ENCODE measurements around the gene SEMA5A. TPM values are rescaled to one million over a fixed set of nuclear protein-coding genes. Genes with fewer than 3 reads are reported as not detected.

SEMA5A gene
- total RNA-seq, 1 experiment from 2014 or later = 22.3 TPM

- 0 out of 2 replicates have a peak, but pooled peaks cover 2% of the 10 kb centered on the region for H3K36me3 ChIP-seq
- DNase-seq = no peak
Observed at GRCh38 chr5:9140202-9140601, 405.7 kb downstream of the SEMA5A start.

GRCh38 chr5:9139344-9139743 lies 406.5 kb downstream of the SEMA5A start:
- Histone ChIP-seq H3K36me3 (0 out of 2 replicates have a peak, but pooled peaks cover 2% of the 10 kb centered on the region), H3K4me3 (no peak overlapping the region), H3K9me3 (no peaks in the 10 kb centered on the region), H3K27me3 (no peaks in the 10 kb centered on the region)
- no peak for DNase-seq

More at GRCh38 chr5:9140202-9140601, 405.7 kb downstream of the SEMA5A start:
- H3K27me3 ChIP-seq = no peaks in the 10 kb centered on the region
- H3K4me3 ChIP-seq = no peak overlapping the region
- H3K9me3 ChIP-seq = no peaks in the 10 kb centered on the region

- DNase-seq = no peak
Observed at GRCh38 chr5:9128136-9128535, 417.7 kb downstream of the SEMA5A start.

GRCh38 chr5:9126490-9126889 lies 419.4 kb downstream of the SEMA5A start:
- no peak overlapping the region for H3K4me3 ChIP-seq
- H3K9me3 ChIP-seq = no peaks in the 10 kb centered on the region; the same call in 1 of the 2 replicates
- no peaks in the 10 kb centered on the region for H3K27me3 ChIP-seq
- H3K36me3 ChIP-seq = peaks cover 7% of the 10 kb centered on the region; the same call in 1 of the 2 replicates
- no peak for DNase-seq

More at GRCh38 chr5:9128136-9128535, 417.7 kb downstream of the SEMA5A start:
- Histone ChIP-seq H3K36me3 (peaks cover 14% of the 10 kb centered on the region; the same call in 1 of the 2 replicates), H3K27me3 (no peaks in the 10 kb centered on the region), H3K9me3 (no peaks in the 10 kb centered on the region; the same call in 1 of the 2 replicates), H3K4me3 (no peak overlapping the region)

GRCh38 chr5:9125852-9126251 lies 420.0 kb downstream of the SEMA5A start:
- Histone ChIP-seq H3K36me3 (peaks cover 4% of the 10 kb centered on the region; the same call in 1 of the 2 replicates), H3K27me3 (no peaks in the 10 kb centered on the region), H3K9me3 (no peaks in the 10 kb centered on the region; the same call in 1 of the 2 replicates), H3K4me3 (no peak overlapping the region)
- no peak for DNase-seq

- no peak for DNase-seq
- H3K9me3 ChIP-seq = no peaks in the 10 kb centered on the region
- H3K27me3 ChIP-seq = no peaks in the 10 kb centered on the region
- 0 out of 2 replicates have a peak, but pooled peaks cover 2% of the 10 kb centered on the region for H3K36me3 ChIP-seq
- H3K4me3 ChIP-seq = no peak overlapping the region
Observed at GRCh38 chr5:9124838-9125237, 421.0 kb downstream of the SEMA5A start.

- Histone ChIP-seq H3K27me3 (no peaks in the 10 kb centered on the region), H3K36me3 (0 out of 2 replicates have a peak, but pooled peaks cover 2% of the 10 kb centered on the region), H3K4me3 (no peak overlapping the region), H3K9me3 (no peaks in the 10 kb centered on the region)
- no peak for DNase-seq
Observed at GRCh38 chr5:9124071-9124470, 421.8 kb downstream of the SEMA5A start.

- Histone ChIP-seq H3K4me3 (no peak overlapping the region), H3K9me3 (no peaks in the 10 kb centered on the region), H3K36me3 (0 out of 2 replicates have a peak, but pooled peaks cover 2% of the 10 kb centered on the region), H3K27me3 (no peaks in the 10 kb centered on the region)
- DNase-seq = no peak
Observed at GRCh38 chr5:9122528-9122927, 423.3 kb downstream of the SEMA5A start.

GRCh38 chr5:9121597-9121996 lies 424.3 kb downstream of the SEMA5A start:
- no peaks in the 10 kb centered on the region for H3K27me3 ChIP-seq
- H3K9me3 ChIP-seq = no peaks in the 10 kb centered on the region
- DNase-seq = no peak
- H3K36me3 ChIP-seq = 0 out of 2 replicates have a peak, but pooled peaks cover under 1% of the 10 kb centered on the region
- no peak overlapping the region for H3K4me3 ChIP-seq

- Histone ChIP-seq H3K27me3 (no peaks in the 10 kb centered on the region), H3K4me3 (no peak overlapping the region), H3K9me3 (no peaks in the 10 kb centered on the region), H3K36me3 (peaks cover 15% of the 10 kb centered on the region; the same call in 1 of the 2 replicates)
- no peak for DNase-seq
Observed at GRCh38 chr5:9118852-9119251, 427.0 kb downstream of the SEMA5A start.

GRCh38 chr5:9115093-9115492 lies 430.8 kb downstream of the SEMA5A start:
- no peak overlapping the region for H3K4me3 ChIP-seq

GRCh38 chr5:9112520-9113291 lies 433.2 kb downstream of the SEMA5A start:
- Histone ChIP-seq H3K9me3 (no peaks in the 10 kb centered on the region), H3K27me3 (no peaks in the 10 kb centered on the region), H3K4me3 (no peak overlapping the region), H3K36me3 (peaks cover 19% of the 10 kb centered on the region; the same call in 1 of the 2 replicates)
- DNase-seq = no peak

More at GRCh38 chr5:9115093-9115492, 430.8 kb downstream of the SEMA5A start:
- H3K9me3 ChIP-seq = no peaks in the 10 kb centered on the region
- H3K36me3 ChIP-seq = peaks cover 16% of the 10 kb centered on the region; the same call in 1 of the 2 replicates
- H3K27me3 ChIP-seq = no peaks in the 10 kb centered on the region
- no peak for DNase-seq

- no peak for DNase-seq
- Histone ChIP-seq H3K36me3 (peaks cover 3% of the 10 kb centered on the region; the same call in 1 of the 2 replicates), H3K4me3 (no peak overlapping the region), H3K27me3 (no peaks in the 10 kb centered on the region), H3K9me3 (no peaks in the 10 kb centered on the region)
Observed at GRCh38 chr5:9108162-9108561, 437.7 kb downstream of the SEMA5A start.

- no peak for DNase-seq
- H3K9me3 ChIP-seq = no peaks in the 10 kb centered on the region
- H3K36me3 ChIP-seq = peaks cover 3% of the 10 kb centered on the region; the same call in 1 of the 2 replicates
- no peak overlapping the region for H3K4me3 ChIP-seq
- H3K27me3 ChIP-seq = no peaks in the 10 kb centered on the region
Observed at GRCh38 chr5:9105851-9106250, 440.0 kb downstream of the SEMA5A start.

- H3K27me3 ChIP-seq = no peaks in the 10 kb centered on the region
- H3K4me3 ChIP-seq = no peak overlapping the region
- H3K36me3 ChIP-seq = peaks cover 3% of the 10 kb centered on the region; the same call in 1 of the 2 replicates
- DNase-seq = no peak
- H3K9me3 ChIP-seq = no peaks in the 10 kb centered on the region
Observed at GRCh38 chr5:9104571-9105339, 441.1 kb downstream of the SEMA5A start.

GRCh38 chr5:9103290-9103689 lies 442.6 kb downstream of the SEMA5A start:
- no peak overlapping the region for H3K4me3 ChIP-seq
- no peaks in the 10 kb centered on the region for H3K9me3 ChIP-seq
- peaks cover 3% of the 10 kb centered on the region; the same call in 1 of the 2 replicates for H3K36me3 ChIP-seq
- H3K27me3 ChIP-seq = no peaks in the 10 kb centered on the region
- DNase-seq = no peak

- Histone ChIP-seq H3K9me3 (no peaks in the 10 kb centered on the region), H3K27me3 (no peaks in the 10 kb centered on the region), H3K36me3 (no peaks in the 10 kb centered on the region), H3K4me3 (no peak overlapping the region)
- DNase-seq = peak; percentile 8
Observed at GRCh38 chr5:9099689-9100088, 446.2 kb downstream of the SEMA5A start.
